NOMO-1 (cell line): ENCODE measurements around the gene SORL1-AS1.

Source experiments
- DNase-seq, 2 experiments: peaks; one replicate each; lab custom pipeline; 2025; ENCODE audit not compliant: unreplicated experiment in 2 of 2; lab: John Stamatoyannopoulos, UW

Gene SORL1-AS1

GRCh38 chr11:121452609-121453150 is at the start of gene SORL1-AS1:
Gene SORL1-AS1, minus strand, starts transcription at chr11:121452967.
- DNase-seq: no peak

- no peak for DNase-seq
Measured at GRCh38 chr11:121500717-121501116, 48.0 kb upstream of the SORL1-AS1 start.

DNA sequence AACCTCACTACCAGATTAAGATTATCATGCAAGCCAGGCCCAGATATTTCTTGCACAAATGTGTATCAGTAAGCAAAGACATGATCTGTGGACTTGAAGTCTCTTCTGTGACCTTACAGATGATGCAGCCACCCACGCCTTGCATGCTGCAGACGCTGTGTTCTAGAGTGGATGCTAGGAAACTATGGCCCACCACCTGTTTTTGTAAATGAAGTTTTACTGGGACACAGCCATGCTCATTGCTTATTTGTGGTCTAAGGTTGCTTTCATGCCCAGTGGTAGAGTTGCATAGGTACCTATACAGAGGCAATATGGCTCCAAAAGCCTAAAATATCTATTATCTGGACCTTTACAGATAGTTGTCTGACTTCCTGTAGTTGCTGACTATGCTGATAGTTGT is 47.5 kb upstream of the SORL1-AS1 start:
- DNase-seq: no peak

GRCh38 chr11:121499405-121499804 is 46.6 kb upstream of the SORL1-AS1 start:
- no peak for DNase-seq

- DNase-seq: no peak
Measured at GRCh38 chr11:121497176-121497998, 44.6 kb upstream of the SORL1-AS1 start.

DNA sequence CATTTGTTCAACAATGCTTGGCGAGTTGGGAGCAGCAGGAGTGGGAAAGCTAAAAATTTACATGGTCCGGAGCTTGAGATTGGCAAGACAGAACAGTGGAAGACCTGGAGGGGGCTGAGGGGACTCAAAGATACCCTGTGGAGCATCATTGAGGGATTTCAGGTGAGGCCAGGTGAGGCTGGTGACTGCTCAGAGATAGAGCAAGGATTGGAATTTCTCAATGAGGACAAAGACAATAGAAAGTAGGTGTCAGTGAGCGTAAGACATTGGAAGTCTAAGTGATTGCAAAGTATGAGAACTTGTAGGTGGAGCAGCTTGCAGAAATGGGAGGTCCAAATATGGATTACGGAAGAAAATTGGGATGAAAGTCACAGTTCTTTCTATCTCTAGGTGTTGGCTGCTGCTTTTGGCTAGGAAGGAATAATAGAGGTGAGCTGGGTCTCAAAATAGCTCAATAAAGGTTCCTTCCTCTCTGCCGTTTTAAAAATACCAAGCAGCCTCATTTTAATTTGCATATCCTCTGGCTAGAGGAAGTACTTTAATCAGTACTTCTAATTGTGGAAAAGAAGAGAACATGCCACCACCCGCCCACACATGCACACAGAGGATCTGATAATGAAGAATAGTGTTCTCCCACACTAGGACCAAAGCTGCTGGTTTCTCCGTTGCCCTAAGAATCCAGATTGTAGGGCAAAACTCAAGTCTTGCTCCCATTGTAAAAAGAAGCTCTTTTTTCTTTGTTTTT is 41.8 kb upstream of the SORL1-AS1 start:
- peak; percentile 67 to 80 for DNase-seq

DNA sequence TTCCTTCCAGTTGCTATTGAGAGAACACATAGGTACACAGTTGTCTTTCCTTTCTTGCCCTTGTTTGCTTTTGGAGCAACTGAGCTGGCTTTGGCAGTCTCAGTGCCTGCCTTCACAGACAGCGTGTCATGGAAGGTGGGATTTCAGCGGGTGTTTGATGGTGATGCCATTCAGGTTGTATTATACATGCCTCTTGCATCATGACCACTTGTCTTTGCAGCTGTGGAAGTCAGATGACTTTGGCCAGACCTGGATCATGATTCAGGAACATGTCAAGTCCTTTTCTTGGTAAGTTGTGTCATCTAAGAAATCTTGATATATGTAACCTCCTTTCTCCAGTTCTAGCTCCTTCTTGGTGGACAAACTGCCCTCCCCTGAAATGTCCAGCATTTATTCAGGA is 37.1 kb upstream of the SORL1-AS1 start:
- no peak for DNase-seq

GRCh38 chr11:121488641-121489040 is 35.9 kb upstream of the SORL1-AS1 start:
- no peak for DNase-seq

GRCh38 chr11:121488170-121488569 is 35.4 kb upstream of the SORL1-AS1 start:
- DNase-seq: no peak

GRCh38 chr11:121487191-121487590 is 34.4 kb upstream of the SORL1-AS1 start:
- no peak for DNase-seq

GRCh38 chr11:121486054-121486453 is 33.3 kb upstream of the SORL1-AS1 start:
- no peak for DNase-seq

GRCh38 chr11:121485216-121485615 is 32.4 kb upstream of the SORL1-AS1 start:
- DNase-seq: no peak

DNA sequence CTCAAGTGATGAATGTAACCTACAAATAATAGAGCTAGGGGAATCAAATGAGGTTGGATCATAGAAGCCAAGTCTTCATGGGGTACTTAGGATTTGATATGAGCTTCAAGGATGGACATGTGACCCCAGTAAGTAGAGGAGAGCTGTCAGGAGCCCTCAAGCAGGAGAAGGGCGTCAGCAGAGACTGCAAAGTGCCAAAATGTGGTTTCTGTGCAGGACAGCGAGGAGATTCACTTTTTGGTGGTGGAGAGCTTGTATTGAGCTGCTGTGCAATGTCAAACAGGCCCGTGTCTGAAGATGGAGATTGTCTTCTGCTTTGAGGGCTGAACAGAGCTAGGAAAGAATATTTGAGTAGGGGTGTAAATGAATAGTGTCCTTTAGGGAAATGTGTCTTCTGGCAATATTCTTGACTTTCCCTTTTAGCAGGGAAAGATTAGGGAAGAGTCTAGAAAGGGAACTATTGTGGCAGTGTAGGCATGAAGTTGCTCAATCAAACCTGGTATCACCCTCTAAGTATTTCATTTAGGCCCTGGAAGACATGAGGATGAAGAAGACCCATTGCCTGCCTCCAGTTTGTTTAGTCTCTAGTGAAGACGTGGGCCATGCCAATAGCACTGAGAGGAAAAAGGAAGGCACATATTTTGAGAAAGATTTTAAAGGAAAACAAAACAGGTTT is 31.2 kb upstream of the SORL1-AS1 start:
- no peak for DNase-seq

- DNase-seq: peak; percentile 70 to 79
Measured at GRCh38 chr11:121482231-121483129, 29.7 kb upstream of the SORL1-AS1 start.

GRCh38 chr11:121481484-121482230 is 28.9 kb upstream of the SORL1-AS1 start:
- DNase-seq: peak in 1 of 2 experiments; percentile 15

DNA sequence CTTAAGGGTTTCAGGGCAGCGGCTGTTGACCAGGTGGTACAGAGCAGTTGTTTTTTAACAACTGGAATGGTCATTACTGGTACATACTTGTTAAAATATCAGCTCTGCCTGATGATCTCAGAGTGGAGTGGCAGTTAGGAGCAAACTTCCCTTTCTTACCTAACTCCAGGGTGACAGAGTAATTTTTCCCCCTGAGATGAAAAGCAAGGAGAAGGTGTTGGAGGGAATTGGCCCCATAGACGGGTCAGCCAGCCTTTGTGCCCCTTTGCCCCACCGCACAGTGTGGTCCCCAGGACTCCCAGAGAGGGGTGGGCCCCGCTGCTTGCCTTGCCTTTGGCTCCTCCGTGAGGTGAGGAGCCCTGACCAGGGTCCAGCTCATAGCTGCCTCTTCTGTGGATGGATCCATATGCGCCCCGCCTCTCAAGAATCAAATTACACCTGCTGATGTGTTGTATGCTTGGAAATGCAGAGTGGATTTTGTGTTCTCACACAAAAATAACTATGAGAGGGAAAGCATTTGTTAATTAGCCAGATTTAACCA is 27.0 kb upstream of the SORL1-AS1 start:
- no peak for DNase-seq

DNA sequence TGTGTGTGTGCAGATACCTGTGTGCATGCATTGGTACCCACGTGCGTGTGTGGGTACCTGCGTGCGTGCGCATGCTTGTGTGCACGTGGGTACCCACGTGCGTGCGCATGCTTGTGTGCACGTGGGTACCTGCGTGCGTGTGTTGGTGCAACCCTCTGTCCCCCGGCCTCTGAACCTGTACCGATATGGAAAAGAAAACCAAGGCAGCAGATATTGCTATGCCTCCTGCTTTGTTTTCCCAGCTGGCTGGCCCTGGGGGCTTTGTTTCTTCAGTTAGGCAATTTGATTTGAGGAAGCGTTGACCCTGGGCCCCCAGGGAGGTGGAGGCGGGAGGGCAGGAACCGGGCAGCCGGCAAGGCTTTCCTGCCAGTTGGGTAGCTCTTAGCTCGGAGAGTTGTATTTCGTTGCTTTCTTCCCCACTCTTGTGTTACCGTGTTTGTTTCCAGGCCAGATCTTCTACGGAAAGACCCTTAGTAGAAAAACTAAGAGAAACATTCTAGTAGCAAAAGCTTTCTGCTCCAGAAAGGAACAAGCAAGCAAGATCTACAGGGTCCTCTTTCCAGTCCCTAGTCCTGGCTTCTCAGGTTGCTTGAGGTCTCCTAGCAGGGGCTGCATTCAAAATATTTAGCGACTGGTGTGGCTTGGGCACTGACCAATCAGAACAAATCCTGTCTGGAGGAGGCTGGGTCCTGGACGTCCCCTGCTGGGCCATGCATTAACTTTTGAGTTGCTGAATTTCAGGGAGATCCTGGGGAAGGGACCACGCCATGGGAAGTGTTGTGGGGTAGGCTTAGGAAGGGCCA is 26.3 kb upstream of the SORL1-AS1 start:
- DNase-seq: no peak

- no peak for DNase-seq
Measured at GRCh38 chr11:121478226-121478894, 25.6 kb upstream of the SORL1-AS1 start.
